HG03175 (cell line): Measurements from ENCODE around the gene RAD9A.
A peak's percentile ranks its signal among the peaks of the same experiment; 100 is the strongest.
"Not testable (repeated sequence)": the region's sequence is repeated elsewhere in the genome, so short reads cannot be mapped to it uniquely, and the experiment has no call there.

Experiments used
- ATAC-seq: cut with Tn5 transposase; IDR thresholded peaks from one replicate; pipeline ENCODE4 v1.9.1; 2021; ENCODE audit warnings: mild to moderate bottlenecking, moderate library complexity; ENCODE audit not compliant: unreplicated experiment

The RAD9A gene

GRCh38 chr11:67393990-67394389, 2.2 kb downstream of the RAD9A start:
- no peak for ATAC-seq

DNA sequence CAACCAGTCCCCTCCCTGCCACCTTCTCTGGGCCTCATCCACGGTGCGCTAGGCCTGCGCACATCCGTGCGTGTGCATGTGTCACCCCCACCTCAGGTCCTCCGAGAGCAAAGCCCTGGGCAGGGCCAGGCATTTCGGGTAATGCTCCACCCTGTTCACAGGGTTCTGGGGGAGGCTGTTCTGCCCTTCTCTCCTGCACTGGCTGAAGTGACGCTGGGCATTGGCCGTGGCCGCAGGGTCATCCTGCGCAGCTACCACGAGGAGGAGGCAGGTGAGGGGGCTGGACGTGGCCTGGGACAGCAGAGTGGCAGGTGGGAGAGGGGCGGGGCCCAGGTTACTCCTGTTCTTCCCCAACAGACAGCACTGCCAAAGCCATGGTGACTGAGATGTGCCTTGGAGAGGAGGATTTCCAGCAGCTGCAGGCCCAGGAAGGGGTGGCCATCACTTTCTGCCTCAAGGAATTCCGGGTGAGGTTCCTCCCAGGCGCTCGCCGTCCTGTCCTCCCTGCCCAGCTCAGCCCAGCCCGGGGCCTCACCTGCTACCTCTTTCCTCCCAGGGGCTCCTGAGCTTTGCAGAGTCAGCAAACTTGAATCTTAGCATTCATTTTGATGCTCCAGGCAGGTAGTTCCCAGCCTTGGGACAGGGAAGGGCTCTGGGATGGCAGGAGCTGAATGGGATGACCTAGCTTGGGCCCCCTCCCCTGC, 3.9 kb downstream of the RAD9A start:
- no peak for ATAC-seq

GRCh38 chr11:67396259-67396581, 4.4 kb downstream of the RAD9A start:
- ATAC-seq: no peak

GRCh38 chr11:67396587-67397389, 5.0 kb downstream of the RAD9A start:
- no peak for ATAC-seq

DNA sequence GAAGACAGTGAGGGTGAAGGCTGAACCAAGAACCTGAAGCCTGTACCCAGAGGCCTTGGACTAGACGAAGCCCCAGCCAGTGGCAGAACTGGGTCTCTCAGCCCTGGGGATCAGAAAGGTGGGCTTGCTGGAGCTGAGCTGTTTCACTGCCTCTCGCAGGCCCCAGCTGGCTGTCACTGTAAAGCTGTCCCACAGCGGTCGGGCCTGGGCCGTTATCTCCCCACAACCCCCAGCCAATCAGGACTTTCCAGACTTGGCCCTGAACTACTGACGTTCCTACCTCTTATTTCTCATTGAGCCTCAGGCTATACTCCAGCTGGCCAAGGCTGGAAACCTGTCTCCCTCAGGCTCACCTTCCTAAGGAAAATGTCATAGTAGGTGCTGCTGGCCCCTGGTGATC, 5.8 kb downstream of the RAD9A start:
- no peak for ATAC-seq

DNA sequence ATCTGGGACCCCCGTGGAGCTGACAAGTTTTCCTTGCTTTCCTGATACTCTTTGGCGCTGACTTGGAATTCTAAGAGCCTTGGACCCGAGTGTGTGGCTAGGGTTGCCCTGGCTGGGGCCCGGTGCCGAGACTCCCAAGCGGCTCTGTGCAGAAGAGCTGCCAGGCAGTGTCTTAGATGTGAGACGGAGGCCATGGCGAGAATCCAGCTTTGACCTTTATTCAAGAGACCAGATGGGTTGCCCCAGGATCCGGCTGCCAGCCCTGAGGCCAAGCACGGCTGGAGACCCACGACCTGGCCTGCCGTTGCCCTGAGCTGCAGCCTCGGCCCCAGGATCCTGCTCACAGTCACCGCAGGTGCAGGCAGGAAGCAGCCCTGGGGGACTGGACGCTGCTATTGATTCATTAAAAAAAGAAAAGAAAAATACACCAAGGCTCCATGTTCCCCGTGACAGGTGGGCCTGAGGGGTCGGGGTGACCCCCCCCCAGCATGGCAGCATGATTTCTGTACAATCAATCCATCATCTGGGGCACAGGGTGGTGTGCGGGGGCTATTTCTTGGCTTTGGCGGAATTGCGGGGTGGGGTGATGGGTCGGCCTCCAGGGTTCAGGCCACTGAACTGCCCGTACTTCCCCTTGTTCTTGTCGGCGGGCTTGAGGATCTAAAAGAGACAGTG, 6.3 kb downstream of the RAD9A start:
- no peak for ATAC-seq

DNA sequence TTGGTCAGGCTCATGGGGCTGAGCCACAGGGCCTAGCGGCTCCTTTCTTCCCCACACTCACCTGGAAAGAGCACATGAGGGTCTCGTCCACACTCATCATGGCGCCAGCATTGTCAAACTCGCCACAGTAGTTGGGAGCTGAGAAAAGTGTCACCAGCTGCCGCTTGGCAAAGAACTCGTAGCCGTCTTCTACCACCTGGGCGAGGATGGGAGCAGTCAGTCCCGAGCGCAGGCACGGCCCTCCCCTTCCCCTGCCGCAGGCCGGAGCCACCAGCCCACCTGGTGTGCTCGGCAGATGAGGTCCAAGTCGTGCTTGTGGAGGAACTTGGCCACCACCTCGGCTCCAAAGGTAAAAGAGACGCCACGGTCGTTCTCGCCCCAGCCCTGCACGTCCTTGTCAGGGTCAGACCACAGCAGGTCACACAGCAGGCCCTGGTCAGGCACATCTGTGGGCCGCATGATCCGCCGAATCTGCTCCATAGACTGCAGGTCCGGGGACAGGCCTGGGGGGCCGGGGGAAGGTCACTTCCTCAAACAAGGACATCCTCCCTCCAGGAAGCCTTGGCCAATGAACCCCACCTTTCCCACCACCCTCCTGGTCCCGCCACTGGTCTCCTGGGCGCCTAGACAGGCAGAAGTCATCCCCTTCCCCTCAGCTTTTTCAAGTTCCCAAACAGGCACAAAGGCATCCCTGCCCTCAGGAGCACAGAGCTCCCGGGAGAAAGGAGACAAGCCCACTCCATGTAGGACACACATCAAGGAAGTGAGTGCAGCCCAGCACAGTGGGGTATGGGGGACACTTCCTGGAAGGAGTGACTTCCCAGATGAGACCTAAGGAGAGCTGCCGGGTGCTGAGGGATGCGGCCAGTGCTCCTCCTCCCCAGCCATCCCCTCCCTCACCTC, 7.1 kb downstream of the RAD9A start:
- ATAC-seq: no peak

- ATAC-seq: no peak
Observed at GRCh38 chr11:67400251-67400941, 8.6 kb downstream of the RAD9A start.

- peak; percentile 18 for ATAC-seq
Observed at GRCh38 chr11:67400942-67401494, 9.2 kb downstream of the RAD9A start.

- peak; percentile 72 for ATAC-seq
Observed at GRCh38 chr11:67401495-67402191, 9.9 kb downstream of the RAD9A start, which contains the start of gene PPP1CA. Gene PPP1CA (minus strand): TSS chr11:67401858. CDS start chr11:67401782, 76 bp downstream.

DNA sequence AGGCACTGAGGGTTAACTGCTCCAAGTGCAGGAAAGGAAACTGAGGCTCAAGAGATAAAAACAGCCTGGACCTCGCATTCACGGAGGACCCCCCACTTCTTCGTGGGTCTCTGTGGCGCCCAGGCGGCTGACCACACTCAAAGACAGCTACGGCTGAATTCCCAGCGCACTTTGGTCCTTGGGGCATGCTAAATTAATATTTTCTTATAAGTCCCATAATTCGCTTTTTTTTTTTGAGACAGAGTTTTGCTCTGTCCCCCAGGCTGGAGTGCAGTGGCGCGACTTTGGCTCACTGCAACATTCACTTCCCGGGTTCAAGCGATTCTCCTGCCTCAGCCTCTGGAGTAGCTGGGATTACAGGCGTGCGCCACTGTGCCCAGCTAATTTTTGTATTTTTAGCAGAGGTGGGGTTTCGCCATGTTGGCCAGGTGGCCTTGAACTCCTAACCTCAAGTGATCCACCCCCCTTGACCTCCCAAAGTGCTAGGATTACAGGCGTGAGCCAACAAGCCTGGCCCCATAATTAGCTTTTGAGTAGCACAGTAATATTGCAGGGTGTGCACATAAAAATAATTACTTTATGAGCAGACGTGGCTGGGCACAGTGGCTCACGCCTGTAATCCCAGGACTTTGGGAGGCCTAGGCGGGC, 10.5 kb downstream of the RAD9A start:
- ATAC-seq: not testable (repeated sequence)

DNA sequence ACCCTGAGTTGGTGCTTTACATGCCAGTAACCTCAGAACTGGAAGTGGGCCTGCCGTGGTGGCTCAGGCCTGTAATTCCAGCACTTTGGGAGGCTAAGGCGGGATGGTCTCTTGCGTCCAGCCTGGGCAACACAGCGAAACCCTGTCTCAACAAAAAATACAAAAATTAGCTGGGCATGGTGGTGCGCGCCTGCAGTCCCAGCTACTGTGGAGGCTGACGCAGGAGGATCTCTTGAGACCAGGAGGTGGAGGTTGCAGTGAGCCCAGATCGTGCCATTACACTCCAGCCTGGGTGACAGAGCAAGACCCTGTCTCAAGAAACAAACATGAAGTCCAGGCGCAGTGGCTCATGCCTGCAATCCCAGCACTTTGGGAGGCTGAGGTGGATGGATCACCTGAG, 11.3 kb downstream of the RAD9A start:
- ATAC-seq: not testable (repeated sequence)

GRCh38 chr11:67404515-67405195, 12.9 kb downstream of the RAD9A start:
- ATAC-seq: no peak

DNA sequence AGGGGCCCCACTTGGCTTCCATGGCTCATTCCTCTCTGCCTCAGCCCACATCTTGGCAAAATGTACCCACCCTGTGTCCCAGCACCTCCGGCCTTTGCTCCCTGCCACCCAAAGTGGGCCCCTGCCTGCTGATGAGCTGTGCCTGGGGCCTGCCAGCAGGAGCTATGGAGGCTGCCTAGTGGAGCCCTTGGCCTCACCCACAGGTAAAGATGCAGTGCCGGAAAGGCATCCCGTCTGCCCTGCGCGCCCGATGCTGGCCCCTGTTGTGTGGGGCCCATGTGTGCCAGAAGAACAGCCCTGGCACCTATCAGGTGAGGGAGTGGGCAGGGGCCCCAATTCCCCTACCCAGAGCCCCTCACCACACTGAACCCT, 13.4 kb downstream of the RAD9A start:
- no peak for ATAC-seq

DNA sequence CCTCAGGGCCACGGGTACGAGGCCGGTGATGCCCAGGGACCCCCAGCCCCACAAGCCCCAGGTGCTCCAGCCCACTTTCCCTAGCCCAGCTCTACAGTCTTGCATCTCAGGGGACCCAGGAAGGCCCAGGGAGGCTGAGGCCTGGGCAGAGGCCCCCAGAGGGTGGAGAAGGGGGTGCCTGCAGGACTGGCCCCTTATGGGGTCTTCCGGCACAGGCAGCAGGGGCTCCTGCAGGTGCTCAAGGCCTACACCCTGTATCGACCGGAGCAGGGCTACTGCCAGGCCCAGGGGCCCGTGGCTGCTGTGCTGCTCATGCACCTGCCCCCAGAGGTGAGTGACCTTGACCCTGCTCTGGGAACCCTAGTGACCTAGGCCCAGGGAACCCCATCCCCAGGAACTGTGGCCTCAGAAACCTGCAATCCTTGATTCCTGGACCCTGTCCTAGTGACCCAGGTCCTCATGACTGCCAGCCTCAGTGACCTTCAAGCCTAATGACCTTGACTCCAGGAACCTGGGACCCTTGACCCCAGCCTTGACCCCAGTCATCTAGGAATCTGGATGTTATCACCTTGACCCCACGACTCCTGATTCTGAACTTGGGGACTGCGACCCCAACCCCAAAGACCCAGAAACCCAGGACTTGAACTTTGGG, 14.0 kb downstream of the RAD9A start:
- ATAC-seq: no peak

GRCh38 chr11:67406420-67406968, 14.7 kb downstream of the RAD9A start:
- ATAC-seq: no peak

- no peak for ATAC-seq
Observed at GRCh38 chr11:67406969-67407687, 15.3 kb downstream of the RAD9A start.
